OCI-LY1 (cell line): ENCODE results near the gene GOLGA7B.

Experiments used
- H2AFZ ChIP-seq: fragments of 200-600 bp; sonication (generic), shearing (Covaris generic); 2 replicates; pipeline ENCODE4 v1.6.0; 2014; ENCODE audit warnings: antibody characterized with exemption, mild to moderate bottlenecking, low read length
- H3F3A ChIP-seq: fragments of 200-600 bp; sonication (generic), shearing (Covaris generic); 2 replicates; pipeline ENCODE4 v1.6.0; 2014; ENCODE audit warnings: mild to moderate bottlenecking, antibody characterized with exemption, low read length, moderate library complexity; ENCODE audit not compliant: insufficient read depth
- H3K27ac ChIP-seq: fragments of 200-600 bp; sonication (generic); 2 replicates; pipeline ENCODE4 v1.5.1; 2014; ENCODE audit warnings: low read length, mixed run types, mild to moderate bottlenecking, low read depth; ENCODE audit not compliant: poor library complexity, severe bottlenecking
- H3K27me3 ChIP-seq: fragments of 200-600 bp; sonication (generic); 2 replicates; pipeline ENCODE4 v1.6.0; 2014; ENCODE audit warnings: antibody characterized with exemption, mild to moderate bottlenecking, low read length, moderate library complexity; ENCODE audit not compliant: insufficient read depth
- H3K36me3 ChIP-seq: fragments of 200-600 bp; sonication (generic); 2 replicates; pipeline ENCODE4 v1.6.1; 2014; ENCODE audit warnings: mild to moderate bottlenecking, antibody characterized with exemption, low read length, moderate library complexity, mixed read lengths; ENCODE audit not compliant: insufficient read depth
- H3K4me1 ChIP-seq: fragments of 200-600 bp; sonication (generic); 2 replicates; pipeline ENCODE4 v1.5.1; 2014; ENCODE audit warnings: mild to moderate bottlenecking, low read length, moderate library complexity; ENCODE audit not compliant: insufficient read depth, severe bottlenecking
- H3K4me2 ChIP-seq: fragments of 200-600 bp; sonication (generic), shearing (Covaris generic); 2 replicates; pipeline ENCODE4 v1.6.1; 2014; ENCODE audit warnings: low read length
- H3K4me3 ChIP-seq: fragments of 200-600 bp; sonication (generic); 2 replicates; pipeline ENCODE4 v1.5.1; 2014; ENCODE audit warnings: low read length, low read depth, mild to moderate bottlenecking, mixed read lengths; ENCODE audit not compliant: poor library complexity, severe bottlenecking
- H3K79me2 ChIP-seq: fragments of 200-600 bp; shearing (Covaris generic); 2 replicates; pipeline ENCODE4 v1.6.1; 2016; ENCODE audit warnings: mixed run types, low read length, mixed read lengths; ENCODE audit not compliant: insufficient read depth
- H3K9ac ChIP-seq: fragments of 200-600 bp; sonication (generic), shearing (Covaris generic); 2 replicates; pipeline ENCODE4 v1.6.1; 2014; ENCODE audit warnings: mild to moderate bottlenecking, low read length, mixed read lengths
- H3K9me2 ChIP-seq: fragments of 200-600 bp; sonication (generic), shearing (Covaris generic); 2 replicates; pipeline ENCODE4 v1.6.1; 2014; ENCODE audit warnings: low read depth, mild to moderate bottlenecking, low read length, mixed read lengths
- H3K9me3 ChIP-seq: fragments of 200-600 bp; shearing (Covaris generic); 2 replicates; pipeline ENCODE4 v1.6.1; 2014; ENCODE audit warnings: low read length, mixed read lengths
- H4K20me1 ChIP-seq: fragments of 200-600 bp; sonication (generic), shearing (Covaris generic); 2 replicates; pipeline ENCODE4 v1.6.0; 2016; ENCODE audit warnings: mild to moderate bottlenecking, low read length; ENCODE audit not compliant: insufficient read depth
- EZH2 ChIP-seq: fragments of 200-600 bp; sonication (generic), shearing (Covaris generic); IDR thresholded peaks from 2 replicates; pipeline ENCODE4 v1.8.0; 2017; ENCODE audit warnings: borderline replicate concordance, mixed run types, mild to moderate bottlenecking, antibody characterized with exemption, low read length, moderate library complexity, mixed read lengths
- TF ChIP-seq, protein P1 (sequence below): fragments of 200-600 bp; sonication (generic), shearing (Covaris generic); IDR thresholded peaks from 2 replicates; pipeline ENCODE4 v1.5.1; 2017; ENCODE audit warnings: mild to moderate bottlenecking, antibody characterized with exemption, low read length, moderate library complexity, mixed read lengths

Gene GOLGA7B

DNA sequence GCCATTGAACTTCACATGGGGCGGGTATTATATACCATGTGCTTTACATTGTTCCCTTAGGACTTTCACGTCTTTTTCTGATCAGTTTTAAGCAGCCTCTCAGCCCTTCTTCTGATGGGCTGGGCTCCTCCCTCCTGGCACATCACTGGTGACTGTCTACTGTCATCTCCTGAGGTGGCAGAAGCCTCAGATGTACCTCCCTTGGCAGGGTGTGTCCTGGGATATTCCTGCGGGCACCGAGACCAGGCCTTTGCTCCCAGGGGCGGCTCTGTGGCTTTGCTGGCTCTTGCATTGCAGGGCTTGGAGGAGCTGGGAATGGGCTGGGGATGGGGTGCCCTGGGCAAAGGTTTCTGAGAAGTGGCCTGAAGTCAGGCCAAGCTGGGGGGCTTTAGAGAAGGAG lies 34.6 kb upstream of the GOLGA7B start:
- no peaks in the 10 kb centered on the region for H3K36me3 ChIP-seq

GRCh38 chr10:97816609-97817008 lies 33.0 kb upstream of the GOLGA7B start:
- Histone ChIP-seq H3K4me2 (no peak overlapping the region), H3K36me3 (no peaks in the 10 kb centered on the region), H3K9me2 (no peaks in the 10 kb centered on the region), H3K9ac (no peak overlapping the region), H3K27me3 (no peaks in the 10 kb centered on the region), H3F3A (no peaks in the 10 kb centered on the region), H2AFZ (no peak overlapping the region), H3K4me3 (no peak overlapping the region), H3K79me2 (no peaks in the 10 kb centered on the region), H3K9me3 (no peaks in the 10 kb centered on the region), H4K20me1 (no peaks in the 10 kb centered on the region), H3K27ac (no peak overlapping the region), H3K4me1 (no peaks in the 10 kb centered on the region)
- no peak for TF ChIP-seq EZH2
- TF ChIP-seq, protein P1, sequence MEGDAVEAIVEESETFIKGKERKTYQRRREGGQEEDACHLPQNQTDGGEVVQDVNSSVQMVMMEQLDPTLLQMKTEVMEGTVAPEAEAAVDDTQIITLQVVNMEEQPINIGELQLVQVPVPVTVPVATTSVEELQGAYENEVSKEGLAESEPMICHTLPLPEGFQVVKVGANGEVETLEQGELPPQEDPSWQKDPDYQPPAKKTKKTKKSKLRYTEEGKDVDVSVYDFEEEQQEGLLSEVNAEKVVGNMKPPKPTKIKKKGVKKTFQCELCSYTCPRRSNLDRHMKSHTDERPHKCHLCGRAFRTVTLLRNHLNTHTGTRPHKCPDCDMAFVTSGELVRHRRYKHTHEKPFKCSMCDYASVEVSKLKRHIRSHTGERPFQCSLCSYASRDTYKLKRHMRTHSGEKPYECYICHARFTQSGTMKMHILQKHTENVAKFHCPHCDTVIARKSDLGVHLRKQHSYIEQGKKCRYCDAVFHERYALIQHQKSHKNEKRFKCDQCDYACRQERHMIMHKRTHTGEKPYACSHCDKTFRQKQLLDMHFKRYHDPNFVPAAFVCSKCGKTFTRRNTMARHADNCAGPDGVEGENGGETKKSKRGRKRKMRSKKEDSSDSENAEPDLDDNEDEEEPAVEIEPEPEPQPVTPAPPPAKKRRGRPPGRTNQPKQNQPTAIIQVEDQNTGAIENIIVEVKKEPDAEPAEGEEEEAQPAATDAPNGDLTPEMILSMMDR, result no peak

More for the DNA sequence above, 34.6 kb upstream of the GOLGA7B start:
- Histone ChIP-seq H3F3A (no peaks in the 10 kb centered on the region), H3K4me3 (no peak overlapping the region), H3K27ac (no peak overlapping the region), H3K9me3 (no peaks in the 10 kb centered on the region), H3K79me2 (no peaks in the 10 kb centered on the region), H3K4me2 (no peak overlapping the region), H4K20me1 (no peaks in the 10 kb centered on the region), H3K27me3 (no peaks in the 10 kb centered on the region), H3K9me2 (no peaks in the 10 kb centered on the region), H3K9ac (no peak overlapping the region), H3K4me1 (no peaks in the 10 kb centered on the region), H2AFZ (no peak overlapping the region)
- TF ChIP-seq EZH2, result no peak
- TF ChIP-seq, protein P1, result no peak

GRCh38 chr10:97818572-97818971 lies 31.1 kb upstream of the GOLGA7B start:
- Histone ChIP-seq H3K9ac (no peak overlapping the region), H3K9me3 (no peaks in the 10 kb centered on the region), H3K79me2 (no peaks in the 10 kb centered on the region), H3F3A (no peaks in the 10 kb centered on the region), H2AFZ (no peak overlapping the region), H3K27me3 (no peaks in the 10 kb centered on the region), H3K9me2 (no peaks in the 10 kb centered on the region), H3K4me2 (no peak overlapping the region), H3K4me3 (no peak overlapping the region), H3K36me3 (no peaks in the 10 kb centered on the region), H3K4me1 (no peaks in the 10 kb centered on the region), H3K27ac (no peak overlapping the region), H4K20me1 (no peaks in the 10 kb centered on the region)
- TF ChIP-seq, protein P1, result no peak
- no peak for TF ChIP-seq EZH2
